Liver (tissue), 3 donors: Measurements from ENCODE around the gene SBF2.

Experiments used
- ATF3 ChIP-seq: IDR thresholded peaks from 2 replicates; pipeline ENCODE4 v1.6.1; 2016; ENCODE audit warnings: antibody characterized with exemption
- EGR1 ChIP-seq, 2 donors: IDR thresholded peaks; 2 replicates each; pipeline ENCODE4 v1.6.1; 2016 to 2018; ENCODE audit warnings: antibody characterized with exemption in 2 of 2, low read depth in 2 of 2
- FOXA1 ChIP-seq: IDR thresholded peaks from 2 replicates; pipeline ENCODE4 v1.6.1; 2016; ENCODE audit warnings: antibody characterized with exemption
- JUND ChIP-seq, 2 donors: IDR thresholded peaks; 2 replicates each; pipeline ENCODE4 v1.6.1; 2016; ENCODE audit warnings: antibody characterized with exemption in 2 of 2
- RAD21 ChIP-seq, 2 donors: IDR thresholded peaks; 2 replicates each; pipeline ENCODE4 v1.6.1; 2016; ENCODE audit warnings: antibody characterized with exemption in 2 of 2, mild to moderate bottlenecking in 2 of 2
- SP1 ChIP-seq: IDR thresholded peaks from 2 replicates; pipeline ENCODE4 v1.6.1; 2018; ENCODE audit warnings: antibody characterized with exemption, mild to moderate bottlenecking
- TAF1 ChIP-seq: conservative IDR thresholded peaks from 2 replicates; pipeline ENCODE4 v1.6.1; 2016; ENCODE audit warnings: antibody characterized with exemption, mild to moderate bottlenecking
- YY1 ChIP-seq: IDR thresholded peaks from 2 replicates; pipeline ENCODE4 v1.6.1; 2016; ENCODE audit warnings: antibody characterized with exemption, mild to moderate bottlenecking
- TF ChIP-seq, protein P1 (sequence below): fragments of 150-350 bp; IDR thresholded peaks from 2 replicates; pipeline ENCODE4 v1.5.1; 2017; ENCODE audit warnings: improper control_type of control experiment, low read depth, low read length; ENCODE audit not compliant: missing input control
- TF ChIP-seq, protein P2 (sequence below): IDR thresholded peaks from 2 replicates; pipeline ENCODE4 v1.6.1; 2016; ENCODE audit warnings: antibody characterized with exemption
- TF ChIP-seq, protein P3 (sequence below): IDR thresholded peaks from 2 replicates; pipeline ENCODE4 v1.6.1; 2016; ENCODE audit warnings: antibody characterized with exemption, mild to moderate bottlenecking
- TF ChIP-seq, protein P4 (sequence below): IDR thresholded peaks from 2 replicates; pipeline ENCODE4 v1.6.1; 2016; ENCODE audit warnings: antibody characterized with exemption
- donor health status: healthy.
- donor health status: healthy.

GRCh38 chr11:9861860-9862725, 431.9 kb downstream of the SBF2 start:
- TF ChIP-seq TAF1 (no peak), EGR1 (IDR thresholded peaks at IDR 0.05; ENCODE audit: low read depth in 2 of 2) (no peak), ATF3 (no peak), FOXA1 (no peak), YY1 (peak; percentile 38), JUND (IDR thresholded peaks at IDR 0.05) (no peak), RAD21 (IDR thresholded peaks at IDR 0.05) (peak; percentile 87 to 94), SP1 (no peak)
- TF ChIP-seq, protein P1, sequence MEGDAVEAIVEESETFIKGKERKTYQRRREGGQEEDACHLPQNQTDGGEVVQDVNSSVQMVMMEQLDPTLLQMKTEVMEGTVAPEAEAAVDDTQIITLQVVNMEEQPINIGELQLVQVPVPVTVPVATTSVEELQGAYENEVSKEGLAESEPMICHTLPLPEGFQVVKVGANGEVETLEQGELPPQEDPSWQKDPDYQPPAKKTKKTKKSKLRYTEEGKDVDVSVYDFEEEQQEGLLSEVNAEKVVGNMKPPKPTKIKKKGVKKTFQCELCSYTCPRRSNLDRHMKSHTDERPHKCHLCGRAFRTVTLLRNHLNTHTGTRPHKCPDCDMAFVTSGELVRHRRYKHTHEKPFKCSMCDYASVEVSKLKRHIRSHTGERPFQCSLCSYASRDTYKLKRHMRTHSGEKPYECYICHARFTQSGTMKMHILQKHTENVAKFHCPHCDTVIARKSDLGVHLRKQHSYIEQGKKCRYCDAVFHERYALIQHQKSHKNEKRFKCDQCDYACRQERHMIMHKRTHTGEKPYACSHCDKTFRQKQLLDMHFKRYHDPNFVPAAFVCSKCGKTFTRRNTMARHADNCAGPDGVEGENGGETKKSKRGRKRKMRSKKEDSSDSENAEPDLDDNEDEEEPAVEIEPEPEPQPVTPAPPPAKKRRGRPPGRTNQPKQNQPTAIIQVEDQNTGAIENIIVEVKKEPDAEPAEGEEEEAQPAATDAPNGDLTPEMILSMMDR, result peak; percentile 80
- TF ChIP-seq, protein P2, sequence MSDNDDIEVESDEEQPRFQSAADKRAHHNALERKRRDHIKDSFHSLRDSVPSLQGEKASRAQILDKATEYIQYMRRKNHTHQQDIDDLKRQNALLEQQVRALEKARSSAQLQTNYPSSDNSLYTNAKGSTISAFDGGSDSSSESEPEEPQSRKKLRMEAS, result no peak
- TF ChIP-seq, protein P3, sequence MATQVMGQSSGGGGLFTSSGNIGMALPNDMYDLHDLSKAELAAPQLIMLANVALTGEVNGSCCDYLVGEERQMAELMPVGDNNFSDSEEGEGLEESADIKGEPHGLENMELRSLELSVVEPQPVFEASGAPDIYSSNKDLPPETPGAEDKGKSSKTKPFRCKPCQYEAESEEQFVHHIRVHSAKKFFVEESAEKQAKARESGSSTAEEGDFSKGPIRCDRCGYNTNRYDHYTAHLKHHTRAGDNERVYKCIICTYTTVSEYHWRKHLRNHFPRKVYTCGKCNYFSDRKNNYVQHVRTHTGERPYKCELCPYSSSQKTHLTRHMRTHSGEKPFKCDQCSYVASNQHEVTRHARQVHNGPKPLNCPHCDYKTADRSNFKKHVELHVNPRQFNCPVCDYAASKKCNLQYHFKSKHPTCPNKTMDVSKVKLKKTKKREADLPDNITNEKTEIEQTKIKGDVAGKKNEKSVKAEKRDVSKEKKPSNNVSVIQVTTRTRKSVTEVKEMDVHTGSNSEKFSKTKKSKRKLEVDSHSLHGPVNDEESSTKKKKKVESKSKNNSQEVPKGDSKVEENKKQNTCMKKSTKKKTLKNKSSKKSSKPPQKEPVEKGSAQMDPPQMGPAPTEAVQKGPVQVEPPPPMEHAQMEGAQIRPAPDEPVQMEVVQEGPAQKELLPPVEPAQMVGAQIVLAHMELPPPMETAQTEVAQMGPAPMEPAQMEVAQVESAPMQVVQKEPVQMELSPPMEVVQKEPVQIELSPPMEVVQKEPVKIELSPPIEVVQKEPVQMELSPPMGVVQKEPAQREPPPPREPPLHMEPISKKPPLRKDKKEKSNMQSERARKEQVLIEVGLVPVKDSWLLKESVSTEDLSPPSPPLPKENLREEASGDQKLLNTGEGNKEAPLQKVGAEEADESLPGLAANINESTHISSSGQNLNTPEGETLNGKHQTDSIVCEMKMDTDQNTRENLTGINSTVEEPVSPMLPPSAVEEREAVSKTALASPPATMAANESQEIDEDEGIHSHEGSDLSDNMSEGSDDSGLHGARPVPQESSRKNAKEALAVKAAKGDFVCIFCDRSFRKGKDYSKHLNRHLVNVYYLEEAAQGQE, result no peak
- TF ChIP-seq, protein P4, sequence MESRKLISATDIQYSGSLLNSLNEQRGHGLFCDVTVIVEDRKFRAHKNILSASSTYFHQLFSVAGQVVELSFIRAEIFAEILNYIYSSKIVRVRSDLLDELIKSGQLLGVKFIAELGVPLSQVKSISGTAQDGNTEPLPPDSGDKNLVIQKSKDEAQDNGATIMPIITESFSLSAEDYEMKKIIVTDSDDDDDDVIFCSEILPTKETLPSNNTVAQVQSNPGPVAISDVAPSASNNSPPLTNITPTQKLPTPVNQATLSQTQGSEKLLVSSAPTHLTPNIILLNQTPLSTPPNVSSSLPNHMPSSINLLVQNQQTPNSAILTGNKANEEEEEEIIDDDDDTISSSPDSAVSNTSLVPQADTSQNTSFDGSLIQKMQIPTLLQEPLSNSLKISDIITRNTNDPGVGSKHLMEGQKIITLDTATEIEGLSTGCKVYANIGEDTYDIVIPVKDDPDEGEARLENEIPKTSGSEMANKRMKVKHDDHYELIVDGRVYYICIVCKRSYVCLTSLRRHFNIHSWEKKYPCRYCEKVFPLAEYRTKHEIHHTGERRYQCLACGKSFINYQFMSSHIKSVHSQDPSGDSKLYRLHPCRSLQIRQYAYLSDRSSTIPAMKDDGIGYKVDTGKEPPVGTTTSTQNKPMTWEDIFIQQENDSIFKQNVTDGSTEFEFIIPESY, result no peak
